Measurements from ENCODE around the gene CLIP4.
"Not testable (repeated sequence)": the region's sequence is repeated elsewhere in the genome, so short reads cannot be mapped to it uniquely, and the experiment has no call there.

The CLIP4 gene, protein sequence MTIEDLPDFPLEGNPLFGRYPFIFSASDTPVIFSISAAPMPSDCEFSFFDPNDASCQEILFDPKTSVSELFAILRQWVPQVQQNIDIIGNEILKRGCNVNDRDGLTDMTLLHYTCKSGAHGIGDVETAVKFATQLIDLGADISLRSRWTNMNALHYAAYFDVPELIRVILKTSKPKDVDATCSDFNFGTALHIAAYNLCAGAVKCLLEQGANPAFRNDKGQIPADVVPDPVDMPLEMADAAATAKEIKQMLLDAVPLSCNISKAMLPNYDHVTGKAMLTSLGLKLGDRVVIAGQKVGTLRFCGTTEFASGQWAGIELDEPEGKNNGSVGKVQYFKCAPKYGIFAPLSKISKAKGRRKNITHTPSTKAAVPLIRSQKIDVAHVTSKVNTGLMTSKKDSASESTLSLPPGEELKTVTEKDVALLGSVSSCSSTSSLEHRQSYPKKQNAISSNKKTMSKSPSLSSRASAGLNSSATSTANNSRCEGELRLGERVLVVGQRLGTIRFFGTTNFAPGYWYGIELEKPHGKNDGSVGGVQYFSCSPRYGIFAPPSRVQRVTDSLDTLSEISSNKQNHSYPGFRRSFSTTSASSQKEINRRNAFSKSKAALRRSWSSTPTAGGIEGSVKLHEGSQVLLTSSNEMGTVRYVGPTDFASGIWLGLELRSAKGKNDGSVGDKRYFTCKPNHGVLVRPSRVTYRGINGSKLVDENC

DNA sequence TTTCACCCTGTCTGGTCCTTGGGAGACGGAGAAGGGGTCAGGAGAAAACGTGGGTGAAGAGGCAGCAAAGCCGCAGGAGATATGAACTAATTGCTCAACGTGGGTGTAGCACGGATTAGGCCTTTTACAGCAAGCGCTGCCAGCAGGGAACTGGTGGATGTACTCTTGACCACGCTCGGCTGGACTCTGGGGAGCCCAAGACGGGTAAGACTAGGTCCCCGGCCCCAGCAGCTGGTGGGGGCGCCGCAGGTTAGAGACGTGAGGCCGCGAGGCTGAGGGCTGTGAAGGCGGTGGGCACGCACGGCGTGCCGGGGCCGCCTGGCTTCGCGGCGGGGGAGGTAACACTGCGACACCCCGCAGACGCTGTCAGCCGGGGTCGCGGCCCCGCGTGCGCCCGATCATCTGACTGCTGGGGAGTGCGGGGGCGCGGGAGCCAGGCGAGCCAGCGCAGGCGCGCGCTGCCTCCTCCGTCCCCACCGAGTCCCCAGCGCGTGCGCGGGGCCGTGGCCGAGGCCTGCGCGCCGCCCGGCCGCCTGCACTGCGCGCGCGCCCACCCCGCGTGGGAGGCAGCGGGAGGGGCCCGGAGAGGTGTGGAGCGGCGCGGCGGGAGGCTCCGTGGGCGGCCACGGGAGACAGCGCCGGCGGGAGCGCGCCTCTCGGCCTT lies at the start of gene CLIP4:
CLIP4 (plus strand) TSS at position 470 of the 664 bp plus-strand sequence. CDS start 5,974 bp downstream, outside the sequence.
- no peak for DNase-seq

DNA sequence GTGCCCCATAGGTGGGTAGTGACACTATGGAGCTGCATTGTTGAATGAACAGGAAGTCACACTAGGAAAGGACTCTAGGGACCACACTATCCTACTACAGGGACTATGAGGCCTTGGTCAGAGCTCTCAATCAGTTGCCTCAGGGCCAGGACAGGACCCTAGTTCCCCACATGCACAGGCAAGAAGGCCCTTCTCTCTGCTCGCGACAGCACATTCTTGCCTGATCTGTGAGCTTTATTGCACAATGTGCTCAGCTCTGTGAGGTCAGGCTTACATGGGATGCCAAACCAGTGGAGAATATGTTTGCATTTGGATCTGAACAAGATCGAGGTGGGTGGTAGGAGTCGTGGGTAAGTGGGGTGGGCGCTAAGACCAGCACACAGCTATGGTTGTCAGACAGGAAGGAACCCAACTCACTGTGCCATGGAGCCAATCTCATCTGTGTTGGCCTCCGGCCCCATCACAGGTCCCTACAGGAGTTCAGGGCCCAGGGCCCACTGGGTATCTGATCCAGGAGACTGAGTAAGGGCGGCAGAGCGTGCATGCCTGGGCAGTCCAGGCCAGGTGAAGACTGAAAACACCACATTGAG lies 48.8 kb upstream of the CLIP4 start:
- DNase-seq = no peak

DNA sequence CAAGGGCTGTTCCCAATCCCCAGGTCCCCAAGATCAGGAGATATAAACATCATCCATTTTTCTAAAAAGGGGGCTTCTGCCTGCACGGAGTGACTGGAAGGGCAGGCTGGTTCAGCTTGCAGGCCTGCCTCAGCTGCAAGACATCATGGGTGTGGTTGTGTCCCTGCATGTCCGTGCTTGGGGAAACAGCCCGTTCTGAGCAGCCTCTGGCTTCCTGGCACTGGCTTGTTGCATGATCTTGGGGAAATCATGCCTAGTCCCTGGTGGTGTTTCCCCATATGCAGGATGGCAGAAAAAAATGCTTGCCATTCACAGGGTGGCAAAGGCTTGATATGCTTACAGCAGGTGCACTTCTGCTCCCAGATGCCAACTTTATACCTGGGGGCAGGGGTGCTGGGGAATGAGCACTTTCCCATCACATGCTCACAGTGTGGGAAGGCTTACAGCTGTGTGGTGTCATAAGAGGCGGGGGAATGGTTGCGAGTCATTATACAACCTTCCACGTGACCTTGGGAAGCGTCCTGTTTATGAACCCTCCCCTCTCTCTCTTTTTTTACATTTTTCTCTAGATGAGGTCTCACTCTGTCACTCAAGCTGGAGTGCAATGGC lies 48.1 kb upstream of the CLIP4 start:
- no peak for DNase-seq

DNA sequence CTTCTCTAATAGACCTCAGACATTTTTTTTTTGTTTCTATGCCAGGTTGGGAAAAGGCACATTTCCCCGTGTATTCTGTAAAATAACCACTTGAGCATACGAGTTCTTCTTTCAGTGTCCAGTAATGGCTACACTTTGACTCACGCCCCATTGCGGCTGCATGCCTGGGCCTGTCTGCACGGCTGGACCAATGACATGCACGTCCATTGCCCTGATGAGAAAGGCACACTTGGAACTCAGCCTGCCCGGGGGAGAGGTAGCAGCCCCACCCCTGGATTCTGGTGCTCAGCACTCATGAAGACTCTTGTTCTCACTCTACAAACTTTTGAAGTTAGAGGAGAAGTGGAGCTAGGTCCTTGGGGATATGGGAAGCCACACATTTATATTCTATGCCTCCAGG lies 46.7 kb upstream of the CLIP4 start:
- no peak for DNase-seq

DNA sequence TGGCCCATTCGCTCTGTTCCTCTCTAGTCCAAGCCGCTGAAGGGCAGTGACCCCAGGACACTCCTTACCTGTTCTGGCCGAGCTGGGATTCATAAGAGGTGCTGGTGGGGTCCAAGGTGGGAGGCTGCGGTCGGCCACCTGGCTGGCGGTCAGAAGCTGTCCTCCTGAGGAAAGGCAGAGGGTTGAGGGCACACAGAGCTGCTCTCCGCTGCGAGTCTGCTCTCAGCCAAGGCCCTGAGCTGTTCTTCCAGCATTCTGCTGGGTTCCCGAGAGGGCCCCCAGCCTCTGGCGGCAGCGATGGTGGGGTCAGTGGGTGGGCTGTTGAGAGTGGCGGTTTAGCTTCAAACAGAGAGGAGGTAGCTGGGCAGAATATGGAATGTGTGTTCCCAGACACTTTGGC lies 44.7 kb upstream of the CLIP4 start:
- DNase-seq = no peak

DNA sequence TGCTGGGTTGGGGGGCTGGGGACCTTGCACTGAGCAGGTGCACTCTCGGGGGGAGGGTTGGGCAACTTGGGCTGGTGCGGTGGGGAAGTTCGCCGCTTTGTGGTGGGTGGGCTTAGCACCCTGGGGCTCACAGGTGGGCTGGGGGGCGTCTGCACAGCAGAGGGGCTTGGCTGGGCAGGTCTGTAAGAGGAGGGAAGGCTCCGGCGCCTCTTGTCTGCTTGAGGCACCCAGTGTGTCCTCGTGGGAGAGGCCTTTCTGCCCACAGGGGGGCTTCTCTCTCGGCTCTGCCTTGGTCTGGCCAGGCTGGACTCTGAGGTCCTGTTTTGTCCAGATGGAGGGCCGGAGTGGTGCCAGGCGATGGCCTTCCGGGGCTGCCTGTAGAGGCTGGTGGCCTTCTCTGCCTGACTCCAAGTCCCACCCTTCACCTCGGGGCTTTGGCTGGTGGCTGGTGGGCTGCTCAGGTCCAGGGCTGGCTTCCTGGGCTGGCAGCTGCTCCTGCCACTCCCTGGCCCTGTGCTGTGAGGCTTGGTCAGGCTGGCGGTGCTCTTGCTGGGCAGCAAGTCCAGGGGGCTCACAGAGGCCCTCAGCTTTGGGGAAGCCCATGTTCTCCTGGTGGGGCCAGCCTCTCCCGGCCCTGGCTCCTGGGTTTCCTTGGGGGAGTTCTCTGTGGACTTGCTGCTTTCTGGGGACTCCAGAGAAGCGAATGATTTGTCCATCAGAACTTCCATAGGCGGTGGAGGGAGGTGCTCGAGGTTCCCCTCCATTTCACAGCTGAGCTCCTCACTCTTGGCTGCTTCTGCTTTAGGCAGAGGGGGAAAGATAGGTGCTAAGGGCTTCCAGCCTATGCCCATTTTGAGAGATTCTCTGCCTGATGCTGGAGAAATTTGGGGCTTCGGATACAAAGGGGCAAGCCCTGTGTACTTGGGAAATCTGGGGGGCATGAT lies 43.9 kb upstream of the CLIP4 start:
- DNase-seq = no peak

DNA sequence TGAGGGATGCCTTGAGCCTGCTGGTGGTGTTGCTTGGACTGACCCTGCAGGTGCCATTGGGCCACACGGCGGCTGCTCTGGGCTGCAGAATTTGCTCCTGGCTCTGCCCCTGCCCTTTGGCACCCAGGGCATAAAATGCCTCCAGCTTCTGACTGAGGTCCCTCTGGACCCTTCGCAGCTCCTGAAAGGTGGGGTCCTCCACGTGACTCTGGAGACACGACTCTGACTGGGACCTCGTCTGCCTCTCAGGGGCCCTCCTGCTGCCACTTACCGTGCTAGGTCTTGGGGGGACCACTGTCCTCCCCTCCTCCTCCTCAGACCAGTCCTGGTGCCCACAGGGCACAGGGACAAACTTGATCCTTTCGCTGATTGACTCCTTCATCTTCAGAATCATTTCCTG lies 43.0 kb upstream of the CLIP4 start:
- no peak for DNase-seq

DNA sequence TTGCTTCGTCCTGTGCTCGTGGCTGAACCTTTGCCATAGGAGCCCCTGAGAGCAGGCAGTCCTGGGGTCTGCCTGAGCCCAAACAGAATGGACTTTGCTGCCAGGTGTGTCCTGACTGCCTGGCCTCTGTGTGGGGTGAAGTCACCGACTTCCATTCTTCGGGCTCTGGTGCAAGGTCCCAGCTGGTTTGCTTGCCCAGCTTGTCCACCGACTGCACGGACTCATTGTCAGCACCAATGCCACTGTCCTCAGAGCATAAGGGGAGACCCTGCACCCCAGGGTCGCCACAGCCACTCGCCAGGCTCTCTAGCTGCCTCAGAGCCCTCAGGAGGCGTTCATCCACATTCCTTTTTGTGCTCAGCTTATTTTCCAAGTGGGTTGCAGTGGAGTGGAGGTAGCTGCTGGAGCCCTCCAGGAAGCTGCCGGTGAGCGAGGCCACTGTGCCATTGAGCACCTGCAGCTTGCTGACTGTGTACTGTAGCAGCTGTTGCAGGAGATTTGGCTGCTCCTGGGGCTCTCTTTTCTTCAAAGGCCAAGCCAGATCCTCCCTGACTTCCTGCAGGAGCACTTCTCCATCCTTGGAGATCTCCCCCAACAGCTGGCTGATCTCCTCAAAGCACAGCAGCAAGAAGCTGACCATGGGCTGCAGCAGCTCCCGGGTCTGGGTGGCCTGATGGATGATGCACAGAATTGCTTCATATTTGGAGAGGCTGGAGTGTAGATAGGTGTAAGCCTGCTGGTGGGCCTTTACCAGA lies 42.1 kb upstream of the CLIP4 start:
- no peak for DNase-seq

DNA sequence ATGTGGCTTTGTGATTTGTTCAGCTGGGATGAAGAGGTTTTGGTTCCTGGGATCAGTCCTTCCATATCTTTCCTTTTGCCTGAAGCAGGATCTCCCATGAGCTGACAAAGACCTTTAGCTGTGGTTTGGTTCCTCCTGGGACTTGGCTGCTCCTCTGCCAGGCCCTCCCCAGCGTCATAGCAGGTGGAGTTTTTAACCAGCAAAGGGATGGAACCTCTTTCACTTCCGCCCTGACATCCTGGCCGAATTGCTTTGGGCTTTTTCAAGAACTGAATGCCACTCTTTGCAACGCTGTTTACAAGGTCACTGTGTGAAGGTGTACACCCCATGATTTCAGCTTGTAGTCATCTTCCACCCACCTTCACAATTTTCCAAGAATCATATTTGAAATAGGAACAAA lies 41.3 kb upstream of the CLIP4 start:
- no peak for DNase-seq

DNA sequence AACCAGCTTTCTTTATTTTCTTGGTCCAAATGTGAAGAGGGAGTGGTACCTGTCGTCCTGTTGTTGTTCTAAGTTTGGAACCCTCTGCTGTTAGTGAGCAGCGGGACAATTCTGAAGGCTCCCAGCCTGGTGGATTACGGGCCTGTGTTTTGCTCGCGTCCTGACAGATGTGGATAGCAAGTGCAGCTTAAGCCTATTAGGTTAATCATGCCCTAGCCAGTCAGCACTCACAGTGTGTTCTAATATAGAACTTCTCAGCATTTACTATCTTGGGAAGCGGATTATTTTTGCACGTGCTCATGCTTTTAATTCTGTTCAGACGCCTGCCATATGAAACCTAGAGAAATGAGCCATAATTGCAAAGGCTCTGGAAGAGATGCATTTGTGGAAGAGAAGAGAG lies 40.8 kb upstream of the CLIP4 start, which contains the start of gene PCARE:
PCARE (minus strand) TSS at position 113 of the 400 bp plus-strand sequence. CDS start 262 bp downstream, outside the sequence.
- DNase-seq = no peak

DNA sequence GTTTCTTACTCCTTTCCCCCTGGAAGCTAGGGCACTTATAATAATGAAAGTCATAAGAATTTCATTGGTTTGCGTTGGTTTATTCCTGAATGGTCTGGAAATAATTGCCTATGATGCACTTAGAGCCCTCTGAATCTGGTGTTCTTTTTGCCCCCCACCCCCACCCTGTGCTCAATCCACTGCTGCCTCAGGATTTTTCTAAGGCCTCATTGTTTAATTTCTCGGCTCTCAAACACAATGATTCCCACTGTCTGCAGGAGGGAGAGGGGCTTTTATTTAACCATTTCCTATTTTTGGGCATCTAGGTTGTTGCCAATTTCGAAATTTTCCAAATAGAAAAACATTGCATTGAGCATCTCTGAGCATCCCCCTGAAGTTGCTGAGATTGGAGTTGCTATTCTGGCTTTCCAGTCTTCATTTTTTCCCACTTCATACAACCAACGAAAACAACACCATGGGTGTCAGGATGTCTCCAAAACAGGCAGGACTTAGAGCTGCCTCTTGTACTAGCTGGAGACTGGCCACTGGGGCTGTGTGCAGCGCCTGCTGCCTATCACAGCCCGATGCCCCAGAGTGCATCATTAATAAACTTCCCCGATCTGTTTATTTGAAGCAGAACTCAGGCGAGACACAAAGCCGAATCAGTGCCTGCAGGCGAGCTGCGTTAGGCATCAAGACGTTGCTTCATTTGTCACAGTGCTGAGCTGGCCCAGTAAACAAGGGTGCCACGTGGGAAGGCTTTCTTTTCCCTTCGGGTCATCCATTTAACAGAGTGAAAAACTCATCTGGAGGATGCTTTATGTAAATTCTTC lies 39.1 kb upstream of the CLIP4 start:
- DNase-seq = no peak

DNA sequence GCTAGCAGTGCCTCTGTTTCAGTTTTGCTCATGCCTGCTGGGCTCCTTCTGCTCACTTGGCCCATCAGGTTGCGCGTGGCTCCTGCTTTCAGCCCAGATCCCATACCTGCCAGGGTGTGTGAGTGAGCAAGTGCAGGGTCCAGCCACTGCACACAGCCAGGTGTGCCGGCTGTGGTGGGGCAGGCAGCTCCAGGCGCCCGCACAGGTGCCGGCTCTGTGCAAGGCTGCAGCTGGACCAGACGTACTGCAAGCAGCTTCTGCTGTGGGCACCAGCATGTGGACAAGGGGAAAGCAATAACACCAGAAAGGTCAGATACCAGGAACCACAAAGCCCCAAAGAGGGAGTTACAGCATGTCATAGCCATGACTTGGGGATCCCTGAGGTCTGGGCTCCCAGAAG lies 35.3 kb upstream of the CLIP4 start:
- no peak for DNase-seq

DNA sequence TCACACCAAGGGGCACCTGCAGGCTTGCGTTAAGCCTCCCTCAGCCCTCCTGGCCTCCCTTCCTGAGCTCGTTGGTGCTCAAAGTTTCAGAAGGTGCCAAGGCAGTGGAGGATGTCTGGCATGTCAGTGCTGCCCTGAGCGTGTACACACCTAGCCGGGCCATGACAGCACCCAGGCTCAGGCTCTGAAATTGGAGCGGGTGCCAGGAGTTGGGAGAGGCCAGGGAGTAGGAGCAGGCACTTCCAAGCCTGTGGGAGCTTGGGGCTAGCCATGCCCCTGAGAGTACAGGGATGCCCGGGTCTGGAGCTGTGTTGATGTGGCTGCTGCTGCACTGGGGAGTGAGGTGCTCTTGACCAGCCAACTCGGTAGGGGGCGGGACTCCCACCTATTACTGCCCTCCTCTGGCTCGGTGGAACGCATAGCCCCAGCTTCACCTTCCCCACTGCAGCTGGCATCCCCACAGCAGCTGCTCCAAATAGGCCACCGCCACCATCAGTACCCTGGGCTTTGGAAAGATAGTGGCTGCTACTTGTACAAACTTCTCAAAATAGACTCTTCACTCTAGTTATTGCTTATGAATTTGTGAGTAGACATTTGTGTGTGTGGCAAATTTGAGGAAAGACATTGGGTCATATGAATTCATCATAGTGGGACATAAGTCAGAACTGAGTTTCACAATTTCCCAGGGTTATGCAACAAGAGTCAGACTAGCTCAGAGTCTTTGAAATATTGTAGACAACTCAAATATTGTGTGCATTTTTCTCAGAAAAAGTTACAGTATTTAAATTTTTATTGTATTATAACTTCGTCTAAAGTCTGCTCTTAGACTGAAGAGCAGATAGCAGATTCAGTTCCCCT lies 34.1 kb upstream of the CLIP4 start:
- no peak for DNase-seq

DNA sequence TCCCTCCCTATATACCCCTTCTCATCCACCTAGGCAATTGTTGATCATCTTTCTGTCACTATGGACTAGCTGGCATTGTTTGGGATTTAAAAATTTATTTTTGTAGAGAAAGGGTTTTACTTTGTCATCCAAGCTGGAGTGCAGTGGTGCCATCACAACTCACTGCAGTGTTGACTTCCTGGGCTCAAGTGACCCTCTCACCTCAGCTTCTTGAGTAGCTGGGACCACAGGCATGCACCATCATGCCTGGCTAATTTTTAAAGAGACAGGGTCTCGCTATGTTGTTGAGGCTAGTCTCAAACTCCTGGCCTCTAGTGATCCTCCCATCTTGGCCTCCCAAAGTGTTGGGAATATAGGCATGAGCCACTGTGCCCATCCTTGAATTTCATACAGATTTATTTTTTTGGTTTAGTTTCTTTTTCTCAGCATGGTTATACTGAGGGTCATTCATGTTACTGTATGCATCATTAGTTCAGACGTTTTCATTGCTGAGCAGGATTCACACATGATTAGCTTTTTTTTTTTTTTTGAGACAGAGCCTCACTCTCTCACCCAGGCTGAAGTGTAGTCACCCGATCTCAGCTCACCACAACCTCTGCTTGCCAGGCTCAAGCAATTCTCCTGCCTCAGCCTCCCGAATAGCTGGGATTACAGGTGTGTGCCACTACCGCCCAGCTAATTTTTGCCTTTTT lies 32.3 kb upstream of the CLIP4 start:
- no peak for DNase-seq

DNA sequence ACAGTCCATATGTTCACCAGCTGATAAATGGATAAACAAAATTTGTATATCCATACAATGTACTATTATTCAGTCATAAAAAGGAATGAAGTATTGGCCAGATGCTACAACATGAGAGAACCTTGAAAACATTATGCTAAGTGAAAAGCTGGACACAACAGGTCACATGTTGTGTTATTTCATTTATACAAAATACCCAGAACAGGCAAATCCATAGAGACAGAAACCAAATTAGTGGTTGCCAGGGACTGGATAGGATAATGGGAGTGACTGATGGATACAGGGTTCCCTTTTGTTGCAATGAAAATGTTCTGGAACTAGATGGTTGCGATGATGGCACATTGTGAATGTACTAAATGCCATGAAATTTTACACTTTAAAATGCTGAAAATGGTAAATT lies 30.7 kb upstream of the CLIP4 start:
- no peak for DNase-seq

DNA sequence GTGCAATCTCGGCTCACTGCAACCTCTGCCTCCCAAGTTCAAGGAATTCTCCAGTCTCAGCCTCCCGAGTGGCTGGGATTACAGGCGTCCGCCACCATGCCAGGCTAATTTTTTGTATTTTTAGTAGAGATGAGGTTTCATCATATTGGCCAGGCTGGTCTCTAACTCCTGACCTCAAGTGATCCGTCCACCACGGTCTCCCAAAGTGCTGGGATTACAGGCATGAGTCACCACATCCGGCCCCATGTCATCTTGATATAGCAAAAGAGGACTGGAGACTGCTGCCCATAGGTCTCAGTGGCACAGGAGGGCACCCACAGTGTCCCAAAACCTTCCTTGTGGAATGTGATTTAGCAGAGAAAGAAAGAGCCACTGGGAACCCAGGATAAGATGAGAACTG lies 24.9 kb upstream of the CLIP4 start:
- not testable (repeated sequence) for DNase-seq

DNA sequence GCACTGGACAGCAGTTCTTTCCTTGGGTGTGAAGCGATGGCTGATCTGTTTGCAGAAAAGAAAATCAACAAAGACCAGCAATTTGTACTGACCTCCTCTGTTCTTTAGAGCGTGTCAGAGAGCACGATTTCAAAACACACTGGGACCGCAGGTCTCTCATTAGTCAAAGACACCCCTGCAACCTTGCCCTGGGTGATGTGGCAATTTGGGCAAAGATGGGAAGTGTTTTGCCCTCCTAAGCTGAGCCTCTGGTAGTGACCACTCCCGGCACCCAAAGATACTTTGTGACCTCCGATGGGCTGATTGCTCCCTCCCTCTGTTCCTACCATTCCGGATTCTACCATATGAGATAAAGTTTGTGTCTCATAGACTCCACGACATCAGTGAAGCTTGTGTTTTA lies 18.2 kb upstream of the CLIP4 start:
- no peak for DNase-seq

DNA sequence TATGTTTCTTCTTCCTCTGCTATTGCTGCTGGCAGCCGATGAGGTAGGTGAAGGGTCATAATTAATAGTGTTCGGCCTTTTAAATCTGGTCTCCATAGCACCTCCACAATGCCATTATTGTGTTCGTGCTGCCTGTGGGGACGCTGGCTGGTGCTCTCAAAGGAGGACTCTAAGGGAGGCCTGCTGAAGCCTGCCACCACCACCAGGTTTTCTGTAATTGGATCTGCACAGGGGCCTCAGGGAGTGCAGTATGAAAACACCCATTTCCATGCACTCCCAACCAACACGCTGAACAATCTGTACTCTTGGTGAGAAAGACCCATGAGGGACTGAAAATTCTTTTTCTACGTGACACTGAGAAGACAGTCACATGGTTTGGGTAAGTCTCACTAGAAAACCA lies 17.6 kb upstream of the CLIP4 start:
- no peak for DNase-seq
